ENCODE data around the gene NDUFAF5.

The NDUFAF5 gene

GRCh38 chr20:13765299-13765698, 19.5 kb upstream of the NDUFAF5 start:
- TF ChIP-seq CTCF (IDR thresholded peaks at IDR 0.05; ENCODE audit: insufficient read depth, low read depth, low read length, missing control alignments): no peak
- DNase-seq (ENCODE audit: low read depth): peak; percentile 61

GRCh38 chr20:13765868-13766416, 18.9 kb upstream of the NDUFAF5 start:
- DNase-seq (ENCODE audit: low read depth): no peak
- no peak overlapping the region for H3K4me3 ChIP-seq (ENCODE audit: low read length)
- TF ChIP-seq CTCF (IDR thresholded peaks at IDR 0.05; ENCODE audit: insufficient read depth, low read depth, low read length, missing control alignments): no peak

More at GRCh38 chr20:13765299-13765698, 19.5 kb upstream of the NDUFAF5 start:
- H3K4me3 ChIP-seq (ENCODE audit: low read length): no peak overlapping the region

- DNase-seq (ENCODE audit: low read depth): no peak
- TF ChIP-seq CTCF (IDR thresholded peaks at IDR 0.05; ENCODE audit: insufficient read depth, low read depth, low read length, missing control alignments): no peak
- H3K4me3 ChIP-seq (ENCODE audit: low read length): no peak overlapping the region
These were observed 14.7 kb upstream of the NDUFAF5 start for GRCh38 chr20:13770141-13770540.

- H3K4me3 ChIP-seq (ENCODE audit: low read length): no peak overlapping the region
- DNase-seq (ENCODE audit: low read depth): peak; percentile 25
- TF ChIP-seq CTCF (IDR thresholded peaks at IDR 0.05; ENCODE audit: insufficient read depth, low read depth, low read length, missing control alignments): peak; percentile 26
These were observed 12.9 kb upstream of the NDUFAF5 start for GRCh38 chr20:13771853-13772453.

- no peak for TF ChIP-seq CTCF (IDR thresholded peaks at IDR 0.05; ENCODE audit: insufficient read depth, low read depth, low read length, missing control alignments)
- no peak for DNase-seq (ENCODE audit: low read depth)
- no peak overlapping the region for H3K4me3 ChIP-seq (ENCODE audit: low read length)
These were observed 12.3 kb upstream of the NDUFAF5 start for GRCh38 chr20:13772529-13772928.

GRCh38 chr20:13775867-13776266, 9.0 kb upstream of the NDUFAF5 start:
- no peak for TF ChIP-seq CTCF (IDR thresholded peaks at IDR 0.05; ENCODE audit: insufficient read depth, low read depth, low read length, missing control alignments)
- no peak overlapping the region for H3K4me3 ChIP-seq (ENCODE audit: low read length)
- no peak for DNase-seq (ENCODE audit: low read depth)

- DNase-seq (ENCODE audit: low read depth): peak; percentile 48
- no peak for TF ChIP-seq CTCF (IDR thresholded peaks at IDR 0.05; ENCODE audit: insufficient read depth, low read depth, low read length, missing control alignments)
- H3K4me3 ChIP-seq (ENCODE audit: low read length): no peak overlapping the region
These were observed 7.6 kb upstream of the NDUFAF5 start for GRCh38 chr20:13777171-13777601.
